ENCODE data around the gene HCN2. TPM values are rescaled to one million over a fixed set of nuclear protein-coding genes. Genes with fewer than 3 reads are reported as not detected.

HCN2 gene
- total and polyA plus RNA-seq, 2 of the 8 experiments (the other 6 are each of a cell fraction or from before 2014, with no cell fraction given) = 1.0 to 4.0 TPM

- peaks cover 8 to 18% of the 10 kb centered on the region in 2 experiments for H4K20me1 ChIP-seq (replicated peaks in 1 of 2; ENCODE audit: control insufficient read depth in 1 of 2, insufficient read depth in 2 of 2, low read length in 2 of 2)
- no peak overlapping the region for H3K9ac ChIP-seq (replicated peaks in 1 of 4; ENCODE audit: extremely low read depth in 1 of 4, low read depth in 3 of 4, low read length in 3 of 4)
- H2BK12ac ChIP-seq (ENCODE audit: low read depth, low read length) = no peak overlapping the region
- no peak for FAIRE-seq
- H3K23ac ChIP-seq (ENCODE audit: insufficient read length) = no peak overlapping the region
- H3K79me2 ChIP-seq (ENCODE audit: control insufficient read depth in 1 of 2, insufficient read depth in 2 of 2, low read length in 2 of 2) = peaks cover 0 to 8% of the 10 kb centered on the region in 2 experiments; a peak in 2 of 4 replicates
- ChIA-PET POLR2A (ENCODE audit: partially characterized antibody) (interaction anchor here (0.9 to 2.3 kb wide), 3 partner anchors 9 to 73 kb away, joined by 3 to 9 read pairs (median 3); no protein-coding TSS in a partner anchor), CTCF (ENCODE audit: partially characterized antibody) (interaction anchor here (1.8 kb wide), 1 partner anchor 13 kb away, joined by 4 read pairs; no protein-coding TSS in a partner anchor)
- no peak overlapping the region for H2BK20ac ChIP-seq (ENCODE audit: low read length)
- no peak overlapping the region for H2AFZ ChIP-seq (ENCODE audit: low read length)
- no peak overlapping the region for H2BK120ac ChIP-seq (replicated peaks; ENCODE audit: low read depth, low read length)
- H3K18ac ChIP-seq (ENCODE audit: extremely low read depth, low read length) = no peak overlapping the region
- H3K4ac ChIP-seq (replicated peaks; ENCODE audit: insufficient read length, low read depth, low read length) = no peak overlapping the region
- no peak overlapping the region for H3K56ac ChIP-seq (replicated peaks; ENCODE audit: insufficient read length, low read depth, low read length)
- no peak overlapping the region for H2BK5ac ChIP-seq (ENCODE audit: low read depth, low read length)
- no peaks in the 10 kb centered on the region for H3K9me3 ChIP-seq (ENCODE audit: insufficient read depth in 2 of 2, low read depth in 1 of 2, low read length in 1 of 2)
- H2AK5ac ChIP-seq (ENCODE audit: low read depth, low read length) = no peak overlapping the region
- H4K5ac ChIP-seq (ENCODE audit: insufficient read length, low read depth, low read length) = no peak overlapping the region
- no peaks in the 10 kb centered on the region for H3K4me1 ChIP-seq (replicated peaks in 1 of 4; ENCODE audit: control insufficient read depth in 3 of 4, insufficient read depth in 4 of 4, low read length in 3 of 4)
- H3K4me3 ChIP-seq (ENCODE audit: extremely low read depth in 1 of 4, insufficient read depth in 2 of 4, low read depth in 3 of 4, low read length in 4 of 4) = no peak overlapping the region
- no peaks in the 10 kb centered on the region for H3K27me3 ChIP-seq (replicated peaks in 1 of 4; ENCODE audit: control insufficient read depth in 3 of 4, extremely low read depth in 1 of 4, insufficient read depth in 3 of 4, low read length in 3 of 4)
- TF ChIP-seq CTBP2 (IDR thresholded peaks at IDR 0.05; ENCODE audit: borderline replicate concordance, insufficient read depth, insufficient read length, low read length) = no peak
- TF ChIP-seq PHF8 (conservative IDR thresholded peaks at IDR 0.05; ENCODE audit: low read depth, low read length) = no peak
- TF ChIP-seq SAP30 (IDR thresholded peaks at IDR 0.05; ENCODE audit: insufficient read depth, insufficient replicate concordance, low read length) = no peak
- no peak for TF ChIP-seq TEAD4 (IDR thresholded peaks at IDR 0.05; ENCODE audit: low read depth, low read length)
- TF ChIP-seq SP2 (IDR thresholded peaks at IDR 0.05; ENCODE audit: low read length) = no peak
- no peak for TF ChIP-seq SRF (IDR thresholded peaks at IDR 0.05; ENCODE audit: low read depth, low read length)
- no peak for TF ChIP-seq POLR2AphosphoS5 (IDR thresholded peaks at IDR 0.05; ENCODE audit: low read depth, low read length)
- no peak for TF ChIP-seq KDM5A (IDR thresholded peaks at IDR 0.05; ENCODE audit: low read length)
- no peak for TF ChIP-seq ASH2L (IDR thresholded peaks at IDR 0.05; ENCODE audit: low read length)
- TF ChIP-seq ATF2 (IDR thresholded peaks at IDR 0.05; ENCODE audit: low read length) = no peak
- no peak for TF ChIP-seq HDAC2 (IDR thresholded peaks at IDR 0.05; ENCODE audit: borderline replicate concordance in 1 of 2, low read depth in 2 of 2, low read length in 2 of 2)
- no peak overlapping the region for H3K4me2 ChIP-seq (ENCODE audit: insufficient read depth in 1 of 2, low read depth in 2 of 2, low read length in 2 of 2)
- no peak overlapping the region for H2BK15ac ChIP-seq (ENCODE audit: low read length)
- H3K36me3 ChIP-seq (ENCODE audit: control insufficient read depth in 2 of 4, insufficient read depth in 4 of 4, low read length in 3 of 4) = peaks cover 0 to 68% (median 18%) of the 10 kb centered on the region in 4 experiments; a peak in 6 of 8 replicates
- H3K27ac ChIP-seq (ENCODE audit: low read depth, low read length) = no peak overlapping the region
- no peak overlapping the region for H4K8ac ChIP-seq (ENCODE audit: extremely low read depth, insufficient read depth, low read length)
- H3K23me2 ChIP-seq (ENCODE audit: low read depth, low read length) = no peaks in the 10 kb centered on the region
- WGBS, 2 experiments (ENCODE audit: extremely low coverage in 1 of 2, insufficient coverage in 1 of 2, insufficient read length in 1 of 2, insufficient replicate concordance in 2 of 2, low coverage in 1 of 2, low lambda C conversion rate in 2 of 2, missing lambda C conversion rate in 1 of 2) = 94% methylated on average over 43 of the region's 52 CpGs; no CpG with 5 or more reads in 1 of the 2 experiments
- no peak overlapping the region for H4K91ac ChIP-seq (replicated peaks; ENCODE audit: insufficient read length, low read length)
- H3K79me1 ChIP-seq (ENCODE audit: low read depth, low read length) = no peaks in the 10 kb centered on the region
- DNase-seq (ENCODE audit: low read depth in 1 of 2, low spot score in 2 of 2) = no peak
- no peak overlapping the region for H3K14ac ChIP-seq (ENCODE audit: insufficient read length)
Measured at GRCh38 chr19:647566-648284, 58.0 kb downstream of the HCN2 start.
